GM18519 (cell line): Measurements from ENCODE around the gene ARHGAP9.
"Not testable (repeated sequence)": the region's sequence is repeated elsewhere in the genome, so short reads cannot be mapped to it uniquely, and the experiment has no call there.

ENCODE experiments used
- ATAC-seq: cut with Tn5 transposase; IDR thresholded peaks from one replicate; pipeline ENCODE4 v1.9.1; 2021; ENCODE audit warnings: mild to moderate bottlenecking, moderate library complexity; ENCODE audit not compliant: unreplicated experiment, low FRiP score

The ARHGAP9 gene

GRCh38 chr12:57446292-57446960 lies 33.2 kb downstream of the ARHGAP9 start:
- ATAC-seq, result no peak

GRCh38 chr12:57444744-57445143 lies 34.9 kb downstream of the ARHGAP9 start:
- ATAC-seq, result no peak

GRCh38 chr12:57444337-57444736 lies 35.3 kb downstream of the ARHGAP9 start:
- not testable (repeated sequence) for ATAC-seq

- ATAC-seq, result no peak
These were observed 37.7 kb downstream of the ARHGAP9 start for GRCh38 chr12:57441846-57442427.

GRCh38 chr12:57441393-57441792 lies 38.3 kb downstream of the ARHGAP9 start:
- not testable (repeated sequence) for ATAC-seq

- ATAC-seq, result no peak
These were observed 39.9 kb downstream of the ARHGAP9 start for GRCh38 chr12:57439762-57440266.

GRCh38 chr12:57438400-57438799 lies 41.3 kb downstream of the ARHGAP9 start:
- no peak for ATAC-seq

GRCh38 chr12:57435293-57435692 lies 44.4 kb downstream of the ARHGAP9 start:
- ATAC-seq, result no peak

- ATAC-seq, result no peak
These were observed 45.0 kb downstream of the ARHGAP9 start, which contains the start of gene INHBC for GRCh38 chr12:57434517-57435223. INHBC (plus strand) TSS chr12:57434784; CDS start chr12:57434887, 103 bp downstream.

GRCh38 chr12:57433370-57433769 lies 46.3 kb downstream of the ARHGAP9 start:
- no peak for ATAC-seq

GRCh38 chr12:57431654-57432188 lies 47.9 kb downstream of the ARHGAP9 start:
- ATAC-seq, result no peak

GRCh38 chr12:57430931-57431566 lies 48.6 kb downstream of the ARHGAP9 start, which contains the start of gene R3HDM2:
R3HDM2 (minus strand) TSS chr12:57431043; CDS start chr12:57310428, 120,615 bp downstream.
- ATAC-seq, result peak; percentile 85

GRCh38 chr12:57430112-57430930 lies 49.3 kb downstream of the ARHGAP9 start:
- peak; percentile 30 for ATAC-seq

- no peak for ATAC-seq
These were observed 50.1 kb downstream of the ARHGAP9 start for GRCh38 chr12:57429473-57430111.

- no peak for ATAC-seq
These were observed 50.7 kb downstream of the ARHGAP9 start for GRCh38 chr12:57428965-57429364.

- ATAC-seq, result not testable (repeated sequence)
These were observed 52.7 kb downstream of the ARHGAP9 start for GRCh38 chr12:57426948-57427347.
